Breast epithelium (tissue), 4 donors: ENCODE measurements around the gene WNT8B. TPM values are rescaled to one million over a fixed set of nuclear protein-coding genes. Genes with fewer than 3 reads are reported as not detected.

Experiments used
- DNase-seq, 2 donors: peaks; one replicate each; pipeline ENCODE4 v3.0.0-alpha.2; 2019; ENCODE audit warnings: low spot score in 2 of 2
- H3K27ac ChIP-seq, 2 donors: fragments of 200-600 bp; sonication (generic) in 1 of 2; one replicate each; pipeline ENCODE4 v1.5.1; 2016 to 2019; ENCODE audit warnings: mild to moderate bottlenecking in 1 of 2
- H3K27me3 ChIP-seq, 2 donors: fragments of 200-600 bp; sonication (generic) in 1 of 2; one replicate each; pipeline versions ENCODE4 v1.5.1 to v1.6.0; 2017 to 2019; ENCODE audit warnings: control low read depth in 1 of 2, mild to moderate bottlenecking in 1 of 2
- H3K36me3 ChIP-seq: fragments of 200-600 bp; one replicate; pipeline ENCODE4 v1.5.1; 2019
- H3K4me1 ChIP-seq, 2 donors: fragments of 200-600 bp; sonication (generic); one replicate each; pipeline ENCODE4 v1.5.1; 2016 to 2019; ENCODE audit warnings: control low read depth in 1 of 2
- H3K4me3 ChIP-seq, 3 donors: fragments of 200-600 bp; sonication (generic); 1 replicate in 2 of 3; 2 replicates in 1 of 3; pipeline ENCODE4 v1.5.1; 2016 to 2019; ENCODE audit warnings: mild to moderate bottlenecking in 3 of 3, moderate library complexity in 2 of 3
- H3K9me3 ChIP-seq, 2 donors: fragments of 200-600 bp; sonication (generic) in 1 of 2; one replicate each; pipeline ENCODE4 v1.5.1; 2016 to 2019; ENCODE audit warnings: control low read depth in 1 of 2
- POLR2A ChIP-seq: fragments of 450-650 bp; IDR thresholded peaks from one replicate; pipeline ENCODE4 v1.6.1; 2016; ENCODE audit warnings: antibody characterized with exemption, mild to moderate bottlenecking, moderate library complexity
- POLR2AphosphoS5 ChIP-seq, 3 donors: sonication (generic); formaldehyde crosslinking; IDR thresholded peaks; one replicate each; pipeline ENCODE4 v1.6.1; 2017; ENCODE audit warnings: antibody characterized with exemption in 3 of 3
- intact Hi-C: fragments of 100-400 bp; cut with DNase I; formaldehyde crosslinking; loops from one replicate; pipeline ENCODE4 v1.15.1; 2023; ENCODE audit warnings: low total_unique reads
- total RNA-seq, 3 donors: library from RNA; depleted of rRNA; stranded (reverse); fragments of >200 nt; gene quantifications; one replicate each; pipeline ENCODE4 v1.1.0, GENCODE V29; 2016
- TF ChIP-seq, protein P1 (sequence below), 3 donors: fragments of 450-650 bp; IDR thresholded peaks; one replicate each; pipeline ENCODE4 v1.5.1; 2016 to 2017; ENCODE audit warnings: antibody characterized with exemption in 3 of 3, mild to moderate bottlenecking in 3 of 3, moderate library complexity in 3 of 3

The WNT8B gene
- total RNA-seq, 3 donors from 2014 or later = not detected

DNA sequence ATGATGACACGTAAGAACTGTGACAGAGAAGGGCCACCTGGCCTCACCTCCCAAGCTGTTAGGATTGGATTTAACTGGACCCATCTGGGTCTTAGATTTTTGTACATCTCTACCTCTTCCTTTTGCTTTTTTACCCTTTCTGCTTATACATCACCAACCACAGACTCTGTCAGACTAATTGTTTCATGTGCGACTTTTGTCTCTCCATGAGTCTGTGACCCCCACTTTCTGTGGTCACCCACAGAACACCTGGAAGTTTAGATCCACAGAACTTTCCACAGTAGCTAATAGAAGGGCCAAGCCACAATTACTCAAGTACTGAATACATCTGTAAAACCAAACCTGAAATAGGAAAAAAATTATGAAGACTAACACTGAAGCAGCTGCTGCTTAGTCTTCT is 33.8 kb downstream of the WNT8B start:
- H3K36me3 ChIP-seq = no peaks in the 10 kb centered on the region
- intact Hi-C loops = no loop called here

DNA sequence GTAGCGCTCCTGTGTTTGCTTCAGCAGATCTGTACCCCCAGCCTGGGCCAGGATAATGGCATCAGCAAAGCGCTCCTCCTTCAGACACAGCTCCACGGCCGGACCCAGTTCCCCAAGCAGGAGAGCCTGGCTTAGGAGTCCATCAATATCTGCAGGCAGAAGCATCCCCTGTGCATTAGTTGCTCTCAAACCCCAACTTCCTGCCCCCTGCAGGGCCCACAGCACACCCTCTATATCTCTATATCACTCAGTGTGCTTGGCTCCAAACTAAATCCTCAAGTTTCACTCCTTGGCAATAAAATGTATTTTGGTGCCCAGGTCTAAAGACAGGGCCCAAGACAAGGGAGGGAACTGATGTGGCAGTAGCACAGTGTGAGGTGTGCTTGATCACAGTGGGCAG is 35.2 kb downstream of the WNT8B start:
- TF ChIP-seq POLR2AphosphoS5 (IDR thresholded peaks at IDR 0.05) = no peak
- no peak for TF ChIP-seq POLR2A
- TF ChIP-seq, protein P1, sequence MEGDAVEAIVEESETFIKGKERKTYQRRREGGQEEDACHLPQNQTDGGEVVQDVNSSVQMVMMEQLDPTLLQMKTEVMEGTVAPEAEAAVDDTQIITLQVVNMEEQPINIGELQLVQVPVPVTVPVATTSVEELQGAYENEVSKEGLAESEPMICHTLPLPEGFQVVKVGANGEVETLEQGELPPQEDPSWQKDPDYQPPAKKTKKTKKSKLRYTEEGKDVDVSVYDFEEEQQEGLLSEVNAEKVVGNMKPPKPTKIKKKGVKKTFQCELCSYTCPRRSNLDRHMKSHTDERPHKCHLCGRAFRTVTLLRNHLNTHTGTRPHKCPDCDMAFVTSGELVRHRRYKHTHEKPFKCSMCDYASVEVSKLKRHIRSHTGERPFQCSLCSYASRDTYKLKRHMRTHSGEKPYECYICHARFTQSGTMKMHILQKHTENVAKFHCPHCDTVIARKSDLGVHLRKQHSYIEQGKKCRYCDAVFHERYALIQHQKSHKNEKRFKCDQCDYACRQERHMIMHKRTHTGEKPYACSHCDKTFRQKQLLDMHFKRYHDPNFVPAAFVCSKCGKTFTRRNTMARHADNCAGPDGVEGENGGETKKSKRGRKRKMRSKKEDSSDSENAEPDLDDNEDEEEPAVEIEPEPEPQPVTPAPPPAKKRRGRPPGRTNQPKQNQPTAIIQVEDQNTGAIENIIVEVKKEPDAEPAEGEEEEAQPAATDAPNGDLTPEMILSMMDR (IDR thresholded peaks at IDR 0.05) = no peak
- Histone ChIP-seq H3K4me1 (no peaks in the 10 kb centered on the region), H3K4me3 (no peak overlapping the region), H3K36me3 (no peaks in the 10 kb centered on the region), H3K27me3 (no peaks in the 10 kb centered on the region), H3K9me3 (no peaks in the 10 kb centered on the region), H3K27ac (no peak overlapping the region)
- DNase-seq = no peak
- intact Hi-C loops = no loop called here

More for the DNA sequence above, 33.8 kb downstream of the WNT8B start:
- no peak for TF ChIP-seq POLR2AphosphoS5 (IDR thresholded peaks at IDR 0.05)
- TF ChIP-seq, protein P1 (IDR thresholded peaks at IDR 0.05) = no peak
- TF ChIP-seq POLR2A = no peak
- no peaks in the 10 kb centered on the region for H3K9me3 ChIP-seq
- H3K27me3 ChIP-seq = no peaks in the 10 kb centered on the region
- no peak for DNase-seq
- H3K4me3 ChIP-seq = no peak overlapping the region
- no peaks in the 10 kb centered on the region for H3K4me1 ChIP-seq
- no peak overlapping the region for H3K27ac ChIP-seq

DNA sequence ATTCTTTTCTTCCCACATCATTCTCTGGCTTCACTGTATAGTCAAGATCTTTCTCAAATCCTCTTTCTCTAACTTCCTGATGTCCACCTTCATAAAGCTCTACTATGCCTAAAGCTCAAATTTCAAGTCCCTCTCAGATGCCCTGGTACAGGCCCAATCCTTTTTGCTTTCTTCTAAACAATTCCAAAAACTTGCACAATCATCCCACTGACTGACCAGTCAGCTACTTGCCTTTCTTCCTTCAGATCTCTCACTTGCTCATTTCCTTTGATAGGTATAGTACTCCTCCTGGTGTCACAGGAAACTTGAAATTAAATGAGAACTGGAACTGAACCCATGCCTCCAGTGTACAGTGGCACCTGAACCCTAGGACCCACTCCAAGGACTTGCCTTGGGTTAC is 38.6 kb downstream of the WNT8B start:
- Histone ChIP-seq H3K27ac (no peak overlapping the region), H3K9me3 (no peaks in the 10 kb centered on the region), H3K36me3 (no peaks in the 10 kb centered on the region), H3K4me3 (no peak overlapping the region), H3K27me3 (no peaks in the 10 kb centered on the region), H3K4me1 (no peaks in the 10 kb centered on the region)
- no peak for DNase-seq
- TF ChIP-seq POLR2AphosphoS5 (IDR thresholded peaks at IDR 0.05) = no peak
- no peak for TF ChIP-seq POLR2A
- TF ChIP-seq, protein P1 (IDR thresholded peaks at IDR 0.05) = no peak
- intact Hi-C loops = no loop called here

DNA sequence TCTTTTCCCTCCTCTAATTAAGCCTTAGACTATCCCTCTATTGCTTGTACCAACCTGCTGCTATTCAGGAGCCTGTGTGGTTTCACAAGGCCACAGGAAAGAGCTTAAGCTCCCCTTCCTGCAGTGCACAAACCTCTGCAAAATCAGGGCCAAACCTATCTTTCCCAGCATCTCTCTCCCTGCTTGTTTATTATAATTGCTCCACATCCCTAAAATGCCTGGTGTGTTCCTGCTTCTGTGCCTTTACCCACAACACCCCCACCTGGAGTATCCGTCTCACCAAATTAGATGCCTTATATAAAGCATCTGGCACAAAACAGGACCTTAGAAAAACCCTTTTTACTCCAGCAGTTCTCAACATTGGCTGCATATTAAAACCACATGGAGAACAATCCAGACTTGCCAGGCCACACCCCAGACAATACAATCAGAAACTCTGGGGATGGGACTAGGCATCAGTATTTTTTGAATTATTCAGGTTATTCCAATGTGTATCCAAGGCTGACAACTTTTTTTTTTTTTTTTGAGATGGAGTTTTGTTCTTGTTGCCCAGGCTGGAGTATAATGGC is 40.2 kb downstream of the WNT8B start:
- intact Hi-C loops = no loop called here
- DNase-seq = no peak
- Histone ChIP-seq H3K4me1 (no peaks in the 10 kb centered on the region), H3K9me3 (no peaks in the 10 kb centered on the region), H3K27ac (no peak overlapping the region), H3K27me3 (no peaks in the 10 kb centered on the region), H3K4me3 (no peak overlapping the region), H3K36me3 (no peaks in the 10 kb centered on the region)
- TF ChIP-seq, protein P1 (IDR thresholded peaks at IDR 0.05) = no peak
- TF ChIP-seq POLR2A (no peak), POLR2AphosphoS5 (IDR thresholded peaks at IDR 0.05) (no peak)

DNA sequence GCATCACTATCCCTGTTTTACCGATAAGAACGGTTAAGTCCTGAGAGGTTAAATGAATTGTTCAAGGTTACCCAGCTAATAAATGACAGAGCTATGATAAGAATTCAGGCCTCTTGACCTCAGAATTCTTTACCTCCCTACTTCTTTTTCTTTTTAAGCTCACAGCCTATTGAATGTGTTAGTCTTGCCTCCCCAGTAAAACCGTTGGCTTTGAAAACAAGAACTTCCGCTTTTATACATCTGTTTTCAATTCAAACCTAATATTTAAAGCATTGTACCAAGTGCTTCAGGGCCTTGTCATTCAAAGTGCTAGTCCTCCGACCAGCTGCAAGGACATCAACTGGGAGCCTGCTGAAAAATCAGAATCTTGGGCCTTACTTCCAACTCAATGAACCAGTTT is 41.3 kb downstream of the WNT8B start:
- no peaks in the 10 kb centered on the region for H3K27me3 ChIP-seq
- H3K4me3 ChIP-seq = no peak overlapping the region
- intact Hi-C loops = no loop called here
- no peaks in the 10 kb centered on the region for H3K4me1 ChIP-seq
- no peaks in the 10 kb centered on the region for H3K36me3 ChIP-seq
- DNase-seq = no peak
- TF ChIP-seq POLR2A = no peak
- H3K9me3 ChIP-seq = no peaks in the 10 kb centered on the region
- no peak overlapping the region for H3K27ac ChIP-seq

DNA sequence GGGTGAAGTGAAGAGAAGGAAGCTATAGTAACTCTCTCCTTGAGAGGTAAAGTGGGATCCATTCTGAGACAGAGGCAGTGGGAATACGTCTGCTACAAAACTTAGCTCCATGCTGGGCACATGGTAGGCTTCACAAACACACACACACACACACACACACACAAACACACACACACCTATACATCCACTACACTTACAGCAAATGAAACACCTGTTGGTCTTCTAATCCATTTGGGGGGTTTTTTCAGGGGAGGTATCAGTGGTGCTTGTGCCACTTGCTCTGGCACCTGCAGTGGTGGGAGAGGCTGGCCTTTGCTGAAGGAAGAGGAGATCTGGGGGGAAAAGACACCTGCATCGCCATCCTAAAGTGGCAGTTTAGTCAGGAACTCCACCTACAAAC is 42.4 kb downstream of the WNT8B start:
- Histone ChIP-seq H3K27me3 (no peaks in the 10 kb centered on the region), H3K4me3 (no peak overlapping the region), H3K9me3 (no peaks in the 10 kb centered on the region), H3K36me3 (no peaks in the 10 kb centered on the region), H3K27ac (no peak overlapping the region), H3K4me1 (no peaks in the 10 kb centered on the region)
- TF ChIP-seq, protein P1 (IDR thresholded peaks at IDR 0.05) = no peak
- no peak for TF ChIP-seq POLR2AphosphoS5 (IDR thresholded peaks at IDR 0.05)
- no peak for TF ChIP-seq POLR2A
- no peak for DNase-seq
- intact Hi-C loops = no loop called here
